Activated CD4-positive, alpha-beta T cell treated with anti-CD3 and anti-CD28 coated beads for 24 hours (primary cell): ENCODE data around the gene GALNT2.

ENCODE experiments used
- DNase-seq, 2 donors: peaks; one replicate each; pipeline ENCODE4 v3.0.0-alpha.2; 2020; ENCODE audit warnings: low read depth in 2 of 2

GALNT2 gene

GRCh38 chr1:230071316-230071715, 4.3 kb downstream of the GALNT2 start:
- DNase-seq, result no peak

- DNase-seq, result no peak
Observed at GRCh38 chr1:230072296-230072695, 5.3 kb downstream of the GALNT2 start.

GRCh38 chr1:230072866-230073265, 5.8 kb downstream of the GALNT2 start:
- DNase-seq, result no peak

GRCh38 chr1:230073371-230074035, 6.5 kb downstream of the GALNT2 start:
- no peak for DNase-seq

- DNase-seq, result no peak
Observed at GRCh38 chr1:230074270-230074669, 7.2 kb downstream of the GALNT2 start.

- DNase-seq, result no peak
Observed at GRCh38 chr1:230074762-230075161, 7.7 kb downstream of the GALNT2 start.

GRCh38 chr1:230076121-230076520, 9.1 kb downstream of the GALNT2 start:
- no peak for DNase-seq

GRCh38 chr1:230077011-230077410, 10.0 kb downstream of the GALNT2 start:
- DNase-seq, result no peak

- DNase-seq, result no peak
Observed at GRCh38 chr1:230077436-230078213, 10.6 kb downstream of the GALNT2 start.

- no peak for DNase-seq
Observed at GRCh38 chr1:230079199-230080024, 12.4 kb downstream of the GALNT2 start.

GRCh38 chr1:230080822-230081221, 13.8 kb downstream of the GALNT2 start:
- no peak for DNase-seq

GRCh38 chr1:230081751-230082150, 14.7 kb downstream of the GALNT2 start:
- no peak for DNase-seq

GRCh38 chr1:230082211-230082610, 15.2 kb downstream of the GALNT2 start:
- DNase-seq, result no peak

- no peak for DNase-seq
Observed at GRCh38 chr1:230083053-230083452, 16.0 kb downstream of the GALNT2 start.

GRCh38 chr1:230083746-230084407, 16.8 kb downstream of the GALNT2 start:
- no peak for DNase-seq

GRCh38 chr1:230084408-230085177, 17.6 kb downstream of the GALNT2 start:
- DNase-seq, result peak; percentile 49 to 58

GRCh38 chr1:230085178-230085515, 18.1 kb downstream of the GALNT2 start:
- no peak for DNase-seq

GRCh38 chr1:230086151-230086550, 19.1 kb downstream of the GALNT2 start:
- DNase-seq, result no peak

GRCh38 chr1:230087028-230087716, 20.1 kb downstream of the GALNT2 start:
- DNase-seq, result no peak

GRCh38 chr1:230087717-230088105, 20.7 kb downstream of the GALNT2 start:
- no peak for DNase-seq
